ENCODE results near the gene DEK.

DNA sequence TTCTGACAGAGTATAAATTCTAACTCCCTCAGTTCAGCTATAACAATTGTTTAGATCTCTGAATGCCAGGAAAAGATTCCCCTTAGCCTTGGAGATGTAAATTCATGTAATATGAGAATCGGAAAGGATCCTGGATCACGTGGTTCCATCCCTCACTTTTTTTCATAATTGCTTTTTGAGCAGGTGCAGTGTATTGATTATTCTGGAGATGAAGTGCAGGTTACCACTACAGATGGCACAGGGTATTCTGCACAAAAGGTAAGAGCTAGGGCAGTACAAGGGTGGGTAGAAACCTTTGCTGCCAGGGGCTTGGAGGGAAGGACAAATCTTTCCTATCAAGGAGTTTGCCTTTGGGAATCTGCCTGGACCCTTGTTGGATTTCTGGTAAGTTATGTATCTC is 56.4 kb downstream of the DEK start:
- TF ChIP-seq POLR2A (IDR thresholded peaks at IDR 0.05; ENCODE audit: low read depth, low read length): no peak
- TF ChIP-seq SPI1 (IDR thresholded peaks at IDR 0.05; ENCODE audit: low read depth, low read length): no peak
- TF ChIP-seq POLR2AphosphoS5 (IDR thresholded peaks at IDR 0.05; ENCODE audit: low read depth, low read length): no peak
- TF ChIP-seq PAX5 (IDR thresholded peaks at IDR 0.05; ENCODE audit: insufficient read depth, low read length, severe bottlenecking): no peak
- no peak for TF ChIP-seq TAF1 (IDR thresholded peaks at IDR 0.05; ENCODE audit: low read depth, low read length)

All from GM12891 (cell line).